ENCODE results near the gene DPP4. TPM values are rescaled to one million over a fixed set of nuclear protein-coding genes. Genes with fewer than 3 reads are reported as not detected.

Gene DPP4
- total RNA-seq, 1 experiment from 2014 or later = 0.80 TPM

GRCh38 chr2:162000431-162000830 is 73.6 kb downstream of the DPP4 start:
- POLR2A ChIA-PET (ENCODE audit: low non-redundant PET) = no interaction called here
- Histone ChIP-seq H3K9me3 (ENCODE audit: low read depth, low read length, poor library complexity, severe bottlenecking) (no peaks in the 10 kb centered on the region), H3K27ac (ENCODE audit: low read depth, low read length, poor library complexity, severe bottlenecking) (no peak overlapping the region), H3K27me3 (replicated peaks; ENCODE audit: insufficient read depth, low read depth, low read length, poor library complexity) (no peaks in the 10 kb centered on the region), H3K4me1 (ENCODE audit: insufficient read depth, low read length, poor library complexity, severe bottlenecking) (no peaks in the 10 kb centered on the region), H3K36me3 (ENCODE audit: insufficient read depth, low read length, poor library complexity, severe bottlenecking) (no peaks in the 10 kb centered on the region), H3K4me3 (ENCODE audit: low read depth, low read length, poor library complexity, severe bottlenecking) (no peak overlapping the region)
- no peak for DNase-seq (ENCODE audit: low spot score)
- TF ChIP-seq EZH2 (IDR thresholded peaks at IDR 0.05; ENCODE audit: borderline replicate concordance, low read depth, low read length, poor library complexity, severe bottlenecking) (no peak), CTCF (conservative IDR thresholded peaks at IDR 0.05; ENCODE audit: low read depth, low read length) (no peak)
- intact Hi-C loops (cut with micrococcal nuclease; ENCODE audit: unreplicated experiment) = loop anchor here (10.0 kb wide), 1 partner anchor 304 kb away; no protein-coding TSS in a partner anchor
- BruUV-seq (replicated peaks) = no TSS peak
- CTCF ChIA-PET = no interaction called here

- Histone ChIP-seq H3K9me3 (ENCODE audit: low read depth, low read length, poor library complexity, severe bottlenecking) (no peaks in the 10 kb centered on the region), H3K27me3 (replicated peaks; ENCODE audit: insufficient read depth, low read depth, low read length, poor library complexity) (no peaks in the 10 kb centered on the region), H3K36me3 (ENCODE audit: insufficient read depth, low read length, poor library complexity, severe bottlenecking) (no peaks in the 10 kb centered on the region), H3K4me1 (ENCODE audit: insufficient read depth, low read length, poor library complexity, severe bottlenecking) (no peaks in the 10 kb centered on the region), H3K4me3 (ENCODE audit: low read depth, low read length, poor library complexity, severe bottlenecking) (no peak overlapping the region), H3K27ac (ENCODE audit: low read depth, low read length, poor library complexity, severe bottlenecking) (no peak overlapping the region)
- no peak for DNase-seq (ENCODE audit: low spot score)
- POLR2A ChIA-PET (ENCODE audit: low non-redundant PET) = no interaction called here
- intact Hi-C loops (cut with micrococcal nuclease; ENCODE audit: unreplicated experiment) = no loop called here
- CTCF ChIA-PET = no interaction called here
- BruUV-seq (replicated peaks) = no TSS peak
- TF ChIP-seq CTCF (conservative IDR thresholded peaks at IDR 0.05; ENCODE audit: low read depth, low read length) = no peak
- no peak for TF ChIP-seq EZH2 (IDR thresholded peaks at IDR 0.05; ENCODE audit: borderline replicate concordance, low read depth, low read length, poor library complexity, severe bottlenecking)
These were observed 74.7 kb downstream of the DPP4 start for GRCh38 chr2:161999321-161999720.

GRCh38 chr2:161998857-161999256 is 75.2 kb downstream of the DPP4 start:
- no peak for DNase-seq (ENCODE audit: low spot score)
- CTCF ChIA-PET = no interaction called here
- BruUV-seq (replicated peaks) = no TSS peak
- no peak for TF ChIP-seq EZH2 (IDR thresholded peaks at IDR 0.05; ENCODE audit: borderline replicate concordance, low read depth, low read length, poor library complexity, severe bottlenecking)
- TF ChIP-seq CTCF (conservative IDR thresholded peaks at IDR 0.05; ENCODE audit: low read depth, low read length) = no peak
- Histone ChIP-seq H3K27ac (ENCODE audit: low read depth, low read length, poor library complexity, severe bottlenecking) (no peak overlapping the region), H3K4me1 (ENCODE audit: insufficient read depth, low read length, poor library complexity, severe bottlenecking) (no peaks in the 10 kb centered on the region), H3K36me3 (ENCODE audit: insufficient read depth, low read length, poor library complexity, severe bottlenecking) (no peaks in the 10 kb centered on the region), H3K4me3 (ENCODE audit: low read depth, low read length, poor library complexity, severe bottlenecking) (no peak overlapping the region), H3K27me3 (replicated peaks; ENCODE audit: insufficient read depth, low read depth, low read length, poor library complexity) (no peaks in the 10 kb centered on the region), H3K9me3 (ENCODE audit: low read depth, low read length, poor library complexity, severe bottlenecking) (no peaks in the 10 kb centered on the region)
- intact Hi-C loops (cut with micrococcal nuclease; ENCODE audit: unreplicated experiment) = no loop called here
- POLR2A ChIA-PET (ENCODE audit: low non-redundant PET) = no interaction called here

Measured in A673 (cell line).